Loucy (cell line): ENCODE data around the gene PIH1D2.

Experiments
- H2AFZ ChIP-seq: fragments of 200-600 bp; sonication (generic); 2 replicates; pipeline ENCODE4 v1.6.0; 2016; ENCODE audit warnings: antibody characterized with exemption, mild to moderate bottlenecking, low read length, moderate library complexity
- H3F3A ChIP-seq: fragments of 200-600 bp; 2 replicates; pipeline ENCODE4 v1.6.0; 2016; ENCODE audit warnings: antibody characterized with exemption, low read depth, mild to moderate bottlenecking
- H3K27me3 ChIP-seq: fragments of 200-600 bp; sonication (generic); 2 replicates; pipeline ENCODE4 v1.6.1; 2014; ENCODE audit warnings: low read length, mild to moderate bottlenecking; ENCODE audit not compliant: insufficient read depth, poor library complexity, severe bottlenecking
- H3K36me3 ChIP-seq: fragments of 200-600 bp; sonication (generic); 2 replicates; pipeline ENCODE4 v1.6.1; 2016; ENCODE audit warnings: low read length; ENCODE audit not compliant: insufficient read depth
- H3K4me1 ChIP-seq: fragments of 200-600 bp; sonication (generic); 2 replicates; pipeline ENCODE4 v1.5.1; 2014; ENCODE audit warnings: low read length, mild to moderate bottlenecking; ENCODE audit not compliant: insufficient read depth, poor library complexity, severe bottlenecking
- H3K4me2 ChIP-seq: fragments of 200-600 bp; sonication (generic); 2 replicates; pipeline ENCODE4 v1.6.0; 2014; ENCODE audit warnings: antibody characterized with exemption, low read length, low read depth, mild to moderate bottlenecking; ENCODE audit not compliant: poor library complexity, severe bottlenecking
- H3K4me3 ChIP-seq: fragments of 200-600 bp; sonication (generic); 2 replicates; pipeline ENCODE4 v1.5.1; 2014; ENCODE audit warnings: low read length, mild to moderate bottlenecking, mixed read lengths; ENCODE audit not compliant: poor library complexity, severe bottlenecking
- H3K79me2 ChIP-seq: fragments of 200-600 bp; sonication (generic); 2 replicates; pipeline ENCODE4 v1.6.1; 2014; ENCODE audit warnings: low read length; ENCODE audit not compliant: insufficient read depth
- H3K9ac ChIP-seq: fragments of 200-600 bp; sonication (generic); 2 replicates; pipeline ENCODE4 v1.6.0; 2014; ENCODE audit warnings: mild to moderate bottlenecking, low read depth, low read length, moderate library complexity; ENCODE audit not compliant: poor library complexity, severe bottlenecking
- H3K9me2 ChIP-seq: fragments of 200-600 bp; sonication (generic); replicated peaks from 2 replicates; pipeline ENCODE4 v1.6.1; 2016; ENCODE audit warnings: low read depth, low read length, mixed read lengths
- H3K9me3 ChIP-seq: fragments of 200-600 bp; sonication (generic); 2 replicates; pipeline ENCODE4 v1.6.1; 2014; ENCODE audit warnings: mild to moderate bottlenecking, antibody characterized with exemption, low read length, low read depth; ENCODE audit not compliant: insufficient read depth
- H4K20me1 ChIP-seq: fragments of 200-600 bp; sonication (generic); 2 replicates; pipeline ENCODE4 v1.6.0; 2014; ENCODE audit warnings: antibody characterized with exemption, low read length, mild to moderate bottlenecking; ENCODE audit not compliant: insufficient read depth, poor library complexity, severe bottlenecking
- EZH2phosphoT487 ChIP-seq: fragments of 200-600 bp; IDR thresholded peaks from 2 replicates; pipeline ENCODE4 v1.6.1; 2018; ENCODE audit warnings: antibody characterized with exemption, mild to moderate bottlenecking, moderate library complexity, borderline replicate concordance
- TF ChIP-seq, protein P1 (sequence below): fragments of 200-600 bp; sonication (generic); conservative IDR thresholded peaks from 2 replicates; pipeline ENCODE4 v1.5.1; 2014; ENCODE audit warnings: mild to moderate bottlenecking, antibody characterized with exemption, low read length

PIH1D2 gene

DNA sequence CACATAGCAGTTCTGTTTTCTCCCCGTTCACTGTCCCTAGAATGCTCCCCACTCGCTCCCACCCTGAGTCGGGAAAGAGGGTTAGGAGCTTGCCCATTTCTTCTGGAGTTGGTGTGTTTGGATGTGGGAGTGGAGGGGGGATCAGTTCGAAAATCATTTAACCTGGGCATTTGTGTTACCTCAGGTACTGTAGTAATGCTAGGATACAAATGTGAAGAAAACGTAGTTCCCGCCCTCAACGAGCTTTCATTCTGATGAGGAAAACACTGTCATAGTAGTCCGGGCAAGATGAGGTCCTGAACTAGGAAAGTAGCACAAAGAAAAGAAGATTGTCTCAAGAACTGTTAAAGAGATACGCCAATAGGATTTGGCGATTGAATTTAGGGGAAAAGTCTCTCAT is 13.4 kb upstream of the PIH1D2 start:
- peaks cover 61% of the 10 kb centered on the region for H3K79me2 ChIP-seq
- H4K20me1 ChIP-seq = peaks cover 17% of the 10 kb centered on the region
- peaks cover 31% of the 10 kb centered on the region for H3K4me1 ChIP-seq
- H3K9ac ChIP-seq = peak overlapping the region; percentile 94
- H3K9me3 ChIP-seq = no peaks in the 10 kb centered on the region
- H2AFZ ChIP-seq = peak overlapping the region; percentile 75
- H3K27me3 ChIP-seq = no peaks in the 10 kb centered on the region
- no peaks in the 10 kb centered on the region for H3F3A ChIP-seq
- TF ChIP-seq, protein P1, sequence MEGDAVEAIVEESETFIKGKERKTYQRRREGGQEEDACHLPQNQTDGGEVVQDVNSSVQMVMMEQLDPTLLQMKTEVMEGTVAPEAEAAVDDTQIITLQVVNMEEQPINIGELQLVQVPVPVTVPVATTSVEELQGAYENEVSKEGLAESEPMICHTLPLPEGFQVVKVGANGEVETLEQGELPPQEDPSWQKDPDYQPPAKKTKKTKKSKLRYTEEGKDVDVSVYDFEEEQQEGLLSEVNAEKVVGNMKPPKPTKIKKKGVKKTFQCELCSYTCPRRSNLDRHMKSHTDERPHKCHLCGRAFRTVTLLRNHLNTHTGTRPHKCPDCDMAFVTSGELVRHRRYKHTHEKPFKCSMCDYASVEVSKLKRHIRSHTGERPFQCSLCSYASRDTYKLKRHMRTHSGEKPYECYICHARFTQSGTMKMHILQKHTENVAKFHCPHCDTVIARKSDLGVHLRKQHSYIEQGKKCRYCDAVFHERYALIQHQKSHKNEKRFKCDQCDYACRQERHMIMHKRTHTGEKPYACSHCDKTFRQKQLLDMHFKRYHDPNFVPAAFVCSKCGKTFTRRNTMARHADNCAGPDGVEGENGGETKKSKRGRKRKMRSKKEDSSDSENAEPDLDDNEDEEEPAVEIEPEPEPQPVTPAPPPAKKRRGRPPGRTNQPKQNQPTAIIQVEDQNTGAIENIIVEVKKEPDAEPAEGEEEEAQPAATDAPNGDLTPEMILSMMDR = no peak
- TF ChIP-seq EZH2phosphoT487 = no peak
- peaks cover 37% of the 10 kb centered on the region for H3K36me3 ChIP-seq
- H3K4me3 ChIP-seq = peak overlapping the region; percentile 96
- H3K9me2 ChIP-seq = no peaks in the 10 kb centered on the region
- H3K4me2 ChIP-seq = peak overlapping the region; percentile 90

DNA sequence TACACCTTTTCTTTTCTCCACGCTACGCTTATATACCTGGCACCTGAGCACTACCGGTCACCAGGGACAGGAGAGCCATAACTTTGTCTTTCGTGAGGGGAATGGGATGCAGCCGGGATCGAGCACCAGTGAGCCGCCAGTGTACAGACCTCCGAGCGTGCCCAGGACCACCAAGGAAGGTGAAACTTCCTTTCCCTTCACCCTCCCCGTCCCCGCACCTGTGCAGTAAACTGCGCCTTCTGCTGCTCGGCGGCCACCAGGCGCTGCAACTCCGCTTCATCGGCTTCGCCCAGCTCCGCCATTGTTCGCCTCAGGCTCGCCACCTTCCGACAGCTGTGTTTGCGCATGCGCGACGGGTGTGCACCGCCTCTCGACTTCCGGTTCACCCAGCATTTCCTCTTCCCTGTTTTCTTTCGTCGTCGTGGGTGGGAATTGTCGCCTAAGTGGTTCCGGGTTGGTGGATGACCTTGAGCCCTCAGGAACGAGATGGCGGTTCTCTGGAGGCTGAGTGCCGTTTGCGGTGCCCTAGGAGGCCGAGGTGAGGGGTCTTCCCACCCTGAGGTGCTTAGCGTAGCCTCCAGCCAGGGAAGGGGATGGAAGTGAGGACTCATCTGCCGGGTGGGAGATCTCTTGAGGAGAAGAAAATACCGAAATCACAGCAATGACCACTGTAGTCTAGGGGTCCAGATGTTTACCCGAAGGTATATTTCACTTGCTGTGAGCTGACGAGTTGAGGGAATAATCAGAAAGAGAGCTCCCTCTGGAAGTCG is 12.8 kb upstream of the PIH1D2 start, which contains the start of the genes SDHD and TIMM8B:
Gene SDHD (plus strand): TSS at position 452 of the 770 bp plus-strand sequence. CDS start 35 bp downstream, at position 487.
Gene TIMM8B (minus strand): TSS at position 335 of the 770 bp plus-strand sequence. CDS start 33 bp downstream, at position 302.
- Histone ChIP-seq H3K36me3 (peaks cover 41% of the 10 kb centered on the region), H3K4me3 (peak within 1 kb of the TSS; percentile 96), H3K4me1 (peaks cover 31% of the 10 kb centered on the region), H3K79me2 (peaks cover 61% of the 10 kb centered on the region), H3F3A (no peaks in the 10 kb centered on the region), H3K9me2 (no peaks in the 10 kb centered on the region), H2AFZ (peak within 1 kb of the TSS; percentile 75), H4K20me1 (peaks cover 17% of the 10 kb centered on the region), H3K27me3 (no peaks in the 10 kb centered on the region), H3K9me3 (no peaks in the 10 kb centered on the region), H3K9ac (peak within 1 kb of the TSS; percentile 94), H3K4me2 (peak within 1 kb of the TSS; percentile 90)
- TF ChIP-seq EZH2phosphoT487 = no peak
- TF ChIP-seq, protein P1 = no peak; the same call in 1 of the 2 replicates

DNA sequence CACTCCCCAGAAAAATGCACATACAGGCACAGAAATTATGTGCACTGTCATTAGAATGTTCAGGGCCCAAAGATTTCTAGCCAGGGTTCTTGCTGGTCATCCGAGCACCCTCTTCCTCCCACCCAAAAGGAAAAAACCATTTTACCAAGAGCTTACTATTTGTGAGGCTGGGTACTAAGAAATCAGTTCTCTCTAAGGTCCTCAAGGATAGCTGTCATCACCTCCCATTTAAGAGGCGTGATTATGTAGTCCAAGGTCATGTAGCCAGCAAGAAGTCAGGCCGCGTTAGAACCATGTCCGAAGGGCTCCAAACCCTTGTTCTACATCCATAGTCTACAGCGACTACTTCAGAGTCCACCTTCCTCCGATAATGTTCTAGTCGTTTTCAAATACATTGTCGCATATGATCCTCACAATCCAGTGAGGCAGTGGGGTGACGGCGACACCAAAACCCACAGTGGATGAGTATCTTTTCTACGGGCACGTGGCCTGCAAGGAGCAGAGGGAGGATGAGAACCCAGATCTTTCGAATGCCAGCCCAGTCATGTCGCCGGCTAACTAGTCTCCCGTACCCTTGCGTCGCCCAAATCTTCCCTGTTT is 12.1 kb upstream of the PIH1D2 start:
- H3K4me2 ChIP-seq = peak overlapping the region; percentile 78
- peak overlapping the region; percentile 94 for H3K9ac ChIP-seq
- H3K36me3 ChIP-seq = peaks cover 36% of the 10 kb centered on the region
- no peaks in the 10 kb centered on the region for H3K9me3 ChIP-seq
- H3F3A ChIP-seq = no peaks in the 10 kb centered on the region
- no peak for TF ChIP-seq EZH2phosphoT487
- TF ChIP-seq, protein P1 = no peak
- H2AFZ ChIP-seq = peak overlapping the region; percentile 69
- H4K20me1 ChIP-seq = peaks cover 17% of the 10 kb centered on the region
- no peaks in the 10 kb centered on the region for H3K27me3 ChIP-seq
- H3K4me3 ChIP-seq = peak overlapping the region; percentile 96
- no peaks in the 10 kb centered on the region for H3K9me2 ChIP-seq
- H3K4me1 ChIP-seq = peaks cover 31% of the 10 kb centered on the region
- H3K79me2 ChIP-seq = peaks cover 54% of the 10 kb centered on the region
